GM12875 (cell line): ENCODE data around the gene HSDL1.

Source experiments
- H3K4me3 ChIP-seq: one replicate; pipeline ENCODE4 v1.5.1; 2011; ENCODE audit warnings: low read depth, low read length, control low read depth
- CTCF ChIP-seq: IDR thresholded peaks from 2 replicates; pipeline ENCODE4 v1.5.1; 2011; ENCODE audit warnings: low read depth, mild to moderate bottlenecking, control low read depth, inconsistent platforms, low read length, moderate library complexity, borderline replicate concordance; ENCODE audit not compliant: insufficient read depth

HSDL1 gene

GRCh38 chr16:84138824-84139627, 6.0 kb downstream of the HSDL1 start:
- H3K4me3 ChIP-seq: no peak overlapping the region
- TF ChIP-seq CTCF: no peak

DNA sequence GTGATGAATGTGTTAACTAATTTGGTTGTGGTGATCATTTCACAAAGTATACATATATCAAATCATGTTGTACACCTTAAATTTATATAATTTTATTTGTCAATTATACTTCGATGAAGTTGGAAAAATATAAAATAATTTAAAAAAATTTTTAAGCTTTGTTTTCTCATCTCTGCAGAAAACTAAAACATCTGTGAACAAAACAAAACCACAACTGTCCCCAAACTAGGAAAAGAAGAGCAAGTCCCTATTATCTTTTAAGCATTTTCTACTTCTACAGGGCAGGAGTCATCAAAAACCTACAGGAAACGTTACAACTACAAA, 6.5 kb downstream of the HSDL1 start:
- TF ChIP-seq CTCF: no peak
- no peak overlapping the region for H3K4me3 ChIP-seq

DNA sequence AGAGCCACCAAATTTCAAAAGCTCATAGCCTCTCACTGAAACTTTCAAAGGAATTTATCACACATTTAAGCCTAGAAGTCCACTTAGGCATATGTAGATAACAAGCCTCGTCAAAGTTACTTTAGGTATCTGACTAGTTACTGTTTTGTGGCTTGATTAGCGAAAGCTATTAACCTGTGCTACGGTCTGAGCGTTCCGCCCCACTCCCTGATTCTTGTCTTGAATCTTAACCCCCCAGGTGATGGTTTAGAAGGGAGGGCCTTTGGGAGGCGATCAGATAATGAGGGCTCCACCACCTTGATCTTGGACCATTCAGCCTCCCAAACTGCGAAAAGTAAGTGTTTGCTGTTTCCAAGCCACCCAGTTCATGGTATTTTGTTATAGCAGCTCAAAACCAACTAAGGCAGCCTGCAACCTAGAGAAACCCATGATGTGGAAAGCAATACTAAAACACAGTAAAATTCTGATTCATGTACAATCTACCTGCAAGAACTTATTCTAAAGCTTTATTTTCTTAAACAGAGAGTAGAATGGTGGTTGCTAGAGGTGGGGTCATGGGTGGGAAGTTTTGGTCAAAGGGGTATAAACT, 7.1 kb downstream of the HSDL1 start:
- TF ChIP-seq CTCF: no peak
- no peak overlapping the region for H3K4me3 ChIP-seq

DNA sequence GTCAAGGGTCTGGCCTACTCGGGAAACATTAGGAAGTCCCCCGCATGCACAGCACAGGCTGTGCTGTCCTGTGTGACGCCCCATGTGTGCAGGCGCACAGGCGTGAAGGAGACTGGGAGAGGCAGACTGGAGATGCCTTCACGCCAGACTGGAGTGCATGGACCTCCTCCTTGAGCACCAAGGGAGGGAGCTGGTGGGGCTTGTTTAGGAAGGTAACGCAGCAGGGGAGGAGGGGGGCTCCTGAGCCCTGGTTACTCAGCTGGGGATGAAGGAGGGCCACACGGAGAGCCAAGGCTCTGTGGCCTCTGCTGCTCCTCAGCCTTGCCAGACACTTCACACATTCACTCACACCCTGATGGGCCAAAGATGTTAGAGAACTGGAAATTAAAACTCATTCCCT, 7.7 kb downstream of the HSDL1 start:
- no peak overlapping the region for H3K4me3 ChIP-seq
- no peak for TF ChIP-seq CTCF

DNA sequence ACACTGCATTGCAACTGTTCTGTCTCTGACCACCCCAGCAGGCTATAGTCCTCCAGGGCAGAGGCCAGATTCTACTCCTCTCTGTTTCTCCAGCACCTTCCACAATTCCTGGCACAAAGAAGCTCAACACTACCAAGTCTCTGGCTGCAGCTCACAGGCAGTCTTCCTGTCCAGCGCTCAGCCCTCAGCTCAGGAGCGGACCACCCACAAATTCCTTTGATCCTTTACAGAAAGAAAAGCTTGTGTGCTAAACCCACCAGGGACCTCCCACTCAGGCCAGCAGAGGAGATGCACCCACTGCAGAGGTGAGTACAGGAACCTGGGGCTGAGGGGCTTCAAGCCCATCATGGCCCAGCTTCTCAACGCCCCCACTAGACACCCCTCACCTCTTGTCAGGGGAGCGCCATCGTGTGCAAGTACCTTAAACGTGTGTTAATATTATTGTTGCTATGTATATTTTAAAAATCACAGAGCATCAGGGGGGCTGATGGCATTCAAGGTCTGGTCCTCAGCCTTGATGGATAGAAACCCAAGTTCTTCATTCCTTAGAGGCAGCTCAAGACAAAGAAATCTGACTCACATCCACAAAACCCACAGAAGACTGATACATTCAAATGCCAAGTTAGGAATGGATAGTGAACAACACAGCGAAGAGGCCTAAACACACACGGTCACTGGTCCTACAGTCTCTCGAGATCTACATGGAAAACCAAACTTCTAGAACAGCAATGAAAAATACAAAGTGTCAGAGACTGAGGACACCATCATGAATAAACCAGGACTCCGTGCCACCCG, 8.4 kb downstream of the HSDL1 start:
- TF ChIP-seq CTCF: no peak
- no peak overlapping the region for H3K4me3 ChIP-seq

DNA sequence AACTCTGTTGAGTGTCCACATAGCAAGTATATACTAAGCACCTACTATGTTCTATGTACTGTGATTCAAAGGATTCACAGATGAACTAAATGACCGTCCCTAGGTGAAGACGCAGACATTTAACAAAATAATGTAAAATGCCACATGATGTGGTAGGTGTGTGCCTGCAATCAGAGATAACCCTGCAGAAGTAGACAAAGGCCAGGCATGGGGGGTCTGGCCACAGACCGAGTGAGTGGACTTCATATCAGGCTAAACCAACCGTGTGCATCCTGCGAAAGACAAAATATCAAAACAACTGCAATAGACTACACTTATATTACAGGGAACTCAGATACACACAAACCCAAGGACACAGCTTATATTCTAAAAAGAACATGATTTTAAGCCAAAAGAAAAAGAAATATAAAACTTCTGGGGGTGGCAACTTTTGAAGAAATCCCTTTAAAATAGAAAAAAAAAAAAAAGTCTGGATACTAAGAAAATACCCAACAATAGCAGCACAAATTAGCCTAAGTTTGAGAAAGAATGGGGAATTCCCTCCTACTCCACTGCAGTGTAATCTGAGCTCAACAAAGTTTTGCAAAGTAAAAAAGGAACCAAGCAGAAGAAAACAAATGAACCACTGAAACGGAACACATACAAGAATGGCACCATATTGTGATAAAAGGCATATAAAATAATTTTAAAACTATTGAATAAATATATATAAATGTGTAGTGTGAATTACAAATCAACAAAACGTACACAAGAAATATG, 12.3 kb downstream of the HSDL1 start:
- no peak for TF ChIP-seq CTCF

More for the DNA sequence above, 12.3 kb downstream of the HSDL1 start:
- no peak overlapping the region for H3K4me3 ChIP-seq
